ENCODE results near the gene SPRED3.

SPRED3 gene

GRCh38 chr19:38374332-38375097 is 14.0 kb upstream of the SPRED3 start, which contains the start of gene PSMD8:
PSMD8 (plus strand) TSS chr19:38374571; CDS start chr19:38374602, 31 bp downstream.
- DNase-seq = peak; percentile 99

GRCh38 chr19:38375098-38375493 is 13.4 kb upstream of the SPRED3 start:
- DNase-seq = no peak

- no peak for DNase-seq
Measured at GRCh38 chr19:38375748-38376147, 12.7 kb upstream of the SPRED3 start.

GRCh38 chr19:38376576-38376975 is 11.9 kb upstream of the SPRED3 start:
- no peak for DNase-seq

GRCh38 chr19:38377052-38377451 is 11.4 kb upstream of the SPRED3 start:
- DNase-seq = no peak

- no peak for DNase-seq
Measured at GRCh38 chr19:38378866-38379265, 9.6 kb upstream of the SPRED3 start.

- DNase-seq = no peak
Measured at GRCh38 chr19:38381138-38381537, 7.4 kb upstream of the SPRED3 start.

GRCh38 chr19:38383184-38383583 is 5.3 kb upstream of the SPRED3 start:
- DNase-seq = no peak

- no peak for DNase-seq
Measured at GRCh38 chr19:38383743-38384142, 4.8 kb upstream of the SPRED3 start.

- no peak for DNase-seq
Measured at GRCh38 chr19:38384209-38385027, 4.1 kb upstream of the SPRED3 start.

GRCh38 chr19:38385057-38385803 is 3.3 kb upstream of the SPRED3 start:
- DNase-seq = no peak

- no peak for DNase-seq
Measured at GRCh38 chr19:38385804-38386257, 2.7 kb upstream of the SPRED3 start.

- DNase-seq = no peak
Measured at GRCh38 chr19:38386300-38386970, 2.1 kb upstream of the SPRED3 start.

- DNase-seq = no peak
Measured at GRCh38 chr19:38386971-38387549, 1.4 kb upstream of the SPRED3 start.

- DNase-seq = peak; percentile 77
Measured at GRCh38 chr19:38387550-38388348, 748 bp upstream of the SPRED3 start, which contains the start of gene GGN. GGN (minus strand) TSS chr19:38388034; CDS start chr19:38387261, 773 bp downstream.

- no peak for DNase-seq
Measured at GRCh38 chr19:38389101-38389925, 816 bp downstream of the SPRED3 start.

GRCh38 chr19:38389957-38390924 is 1.7 kb downstream of the SPRED3 start:
- DNase-seq = no peak

- DNase-seq = no peak
Measured at GRCh38 chr19:38391911-38392464, 3.5 kb downstream of the SPRED3 start.
